Uterus (tissue), 2 donors: ENCODE results near the gene GALNTL6.

ENCODE experiments used
- POLR2A ChIP-seq, 2 donors: fragments of 450-650 bp; IDR thresholded peaks; one replicate each; pipeline ENCODE4 v1.6.1; 2016; ENCODE audit warnings: antibody characterized with exemption in 2 of 2, mild to moderate bottlenecking in 1 of 2, moderate library complexity in 1 of 2
- TF ChIP-seq, protein P1 (sequence below), 4 experiments: fragments of 200-600 bp in 2 of 4; fragments of 450-650 bp in 2 of 4; sonication (generic) in 2 of 4; IDR thresholded peaks; one replicate each; pipeline ENCODE4 v1.5.1; 2016 to 2019; ENCODE audit warnings: antibody characterized with exemption in 4 of 4, mild to moderate bottlenecking in 2 of 4, moderate library complexity in 1 of 4

DNA sequence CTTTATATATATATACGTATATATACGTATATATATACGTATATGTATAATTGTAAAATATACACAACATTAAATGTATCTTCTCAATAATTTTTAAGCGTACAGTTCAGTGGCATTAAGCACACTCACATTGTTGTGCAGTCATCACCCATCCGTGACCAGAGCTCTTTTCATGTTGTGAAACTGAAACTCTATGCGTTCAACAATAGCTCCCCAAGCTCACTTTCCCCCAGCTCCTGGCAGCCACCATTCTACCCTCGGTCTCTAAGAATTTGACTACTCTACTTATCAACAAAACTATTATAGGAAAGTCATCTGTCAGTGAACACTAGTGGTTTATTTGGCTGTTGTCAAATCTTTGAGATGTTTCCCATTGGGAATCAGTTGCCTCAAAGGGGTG, 733.6 kb downstream of the GALNTL6 start:
- TF ChIP-seq, protein P1, sequence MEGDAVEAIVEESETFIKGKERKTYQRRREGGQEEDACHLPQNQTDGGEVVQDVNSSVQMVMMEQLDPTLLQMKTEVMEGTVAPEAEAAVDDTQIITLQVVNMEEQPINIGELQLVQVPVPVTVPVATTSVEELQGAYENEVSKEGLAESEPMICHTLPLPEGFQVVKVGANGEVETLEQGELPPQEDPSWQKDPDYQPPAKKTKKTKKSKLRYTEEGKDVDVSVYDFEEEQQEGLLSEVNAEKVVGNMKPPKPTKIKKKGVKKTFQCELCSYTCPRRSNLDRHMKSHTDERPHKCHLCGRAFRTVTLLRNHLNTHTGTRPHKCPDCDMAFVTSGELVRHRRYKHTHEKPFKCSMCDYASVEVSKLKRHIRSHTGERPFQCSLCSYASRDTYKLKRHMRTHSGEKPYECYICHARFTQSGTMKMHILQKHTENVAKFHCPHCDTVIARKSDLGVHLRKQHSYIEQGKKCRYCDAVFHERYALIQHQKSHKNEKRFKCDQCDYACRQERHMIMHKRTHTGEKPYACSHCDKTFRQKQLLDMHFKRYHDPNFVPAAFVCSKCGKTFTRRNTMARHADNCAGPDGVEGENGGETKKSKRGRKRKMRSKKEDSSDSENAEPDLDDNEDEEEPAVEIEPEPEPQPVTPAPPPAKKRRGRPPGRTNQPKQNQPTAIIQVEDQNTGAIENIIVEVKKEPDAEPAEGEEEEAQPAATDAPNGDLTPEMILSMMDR (IDR thresholded peaks at IDR 0.05): no peak
- no peak for TF ChIP-seq POLR2A (IDR thresholded peaks at IDR 0.05)
